ENCODE measurements around the gene FURIN.

FURIN gene

DNA sequence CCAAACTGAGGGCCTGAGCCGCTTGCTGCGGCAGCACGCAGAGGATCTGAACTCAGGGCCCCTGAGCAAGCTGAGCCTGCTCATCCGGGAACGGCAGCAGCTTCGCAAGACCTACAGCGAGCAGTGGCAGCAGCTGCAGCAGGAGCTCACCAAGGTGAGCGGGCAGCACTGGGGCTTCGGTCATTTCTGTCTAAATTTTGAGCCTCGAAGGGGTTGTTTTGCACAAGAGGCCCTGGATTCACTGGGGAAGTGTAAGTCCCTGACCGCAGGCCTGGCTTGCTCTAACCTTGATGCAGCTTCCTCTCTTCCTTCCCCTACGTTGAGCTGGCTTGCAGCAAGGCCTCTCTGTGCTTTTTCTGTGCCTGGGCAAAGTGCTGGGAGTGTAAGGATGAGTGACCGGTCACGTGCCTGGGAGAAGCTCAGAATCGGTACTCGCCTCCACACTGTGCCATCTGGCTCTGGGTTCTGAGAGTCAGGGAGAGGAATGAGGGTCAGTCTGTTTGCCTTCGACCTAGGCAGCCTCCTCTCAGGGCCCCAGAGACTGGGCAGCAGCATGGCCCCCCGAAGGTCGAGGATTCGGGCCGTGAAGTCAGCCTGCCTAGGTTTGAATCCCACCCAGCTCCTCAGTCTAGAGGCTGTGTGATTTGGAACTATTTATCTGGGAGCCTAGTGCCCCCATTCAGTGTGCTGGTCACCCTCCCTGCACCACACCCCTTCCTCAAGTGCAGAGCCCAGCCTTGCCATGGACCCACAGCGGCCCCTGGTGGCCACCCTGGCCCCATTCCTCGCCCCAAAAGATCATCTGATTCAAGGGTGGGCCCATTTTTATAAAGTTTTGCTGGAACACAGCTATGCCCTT is 17.3 kb downstream of the FURIN start:
- Histone ChIP-seq H3K4me3 (ENCODE audit: low read length) (no peak overlapping the region), H4K20me1 (ENCODE audit: insufficient read depth, low read length) (no peaks in the 10 kb centered on the region), H3K4me2 (ENCODE audit: low read depth, low read length) (no peak overlapping the region), H2AFZ (ENCODE audit: low read length) (no peak overlapping the region), H3K4me1 (ENCODE audit: low read length) (no peaks in the 10 kb centered on the region), H3K27me3 (replicated peaks; ENCODE audit: insufficient read depth, low read length) (peaks cover 9% of the 10 kb centered on the region; the same call in 1 of the 2 replicates), H3K9me2 (replicated peaks; ENCODE audit: insufficient read depth, low read length) (no peaks in the 10 kb centered on the region), H3K9ac (ENCODE audit: low read length) (no peak overlapping the region), H3K9me3 (replicated peaks; ENCODE audit: insufficient read depth, low read length) (no peaks in the 10 kb centered on the region), H3K36me3 (replicated peaks; ENCODE audit: insufficient read depth, low read length) (no peaks in the 10 kb centered on the region), H3K79me2 (ENCODE audit: low read length) (no peaks in the 10 kb centered on the region), H3F3A (ENCODE audit: insufficient read depth, low read length) (no peaks in the 10 kb centered on the region; the same call in 1 of the 2 replicates), H3K27ac (ENCODE audit: low read length) (no peak overlapping the region)
- DNase-seq = peak; percentile 60
- no peak for TF ChIP-seq EZH2 (optimal IDR thresholded peaks at IDR 0.05; ENCODE audit: low read depth, low read length)
- TF ChIP-seq EZH2phosphoT487 (IDR thresholded peaks at IDR 0.05; ENCODE audit: low read length) = no peak
- TF ChIP-seq CTCF (IDR thresholded peaks at IDR 0.05; ENCODE audit: low read length) = peak; percentile 96

DNA sequence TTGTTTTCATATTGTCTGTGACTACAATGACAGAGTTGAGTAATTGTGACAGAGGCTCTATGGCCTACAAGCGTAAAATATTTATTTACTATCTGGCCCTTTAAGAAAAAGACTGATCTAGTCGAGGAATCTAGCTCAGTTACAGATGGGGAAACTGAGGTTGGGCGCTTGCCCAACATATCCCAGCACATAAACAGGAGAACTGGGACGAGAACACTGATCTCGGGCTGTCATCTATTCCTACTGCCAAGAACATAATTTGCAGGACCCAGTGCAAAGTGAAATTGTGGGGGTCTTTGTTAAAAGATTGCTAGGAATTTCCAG is 17.9 kb downstream of the FURIN start:
- Histone ChIP-seq H3K4me1 (ENCODE audit: low read length) (no peaks in the 10 kb centered on the region), H3K4me3 (ENCODE audit: low read length) (no peak overlapping the region), H3K9me3 (replicated peaks; ENCODE audit: insufficient read depth, low read length) (no peaks in the 10 kb centered on the region), H2AFZ (ENCODE audit: low read length) (no peak overlapping the region), H4K20me1 (ENCODE audit: insufficient read depth, low read length) (no peaks in the 10 kb centered on the region), H3K36me3 (replicated peaks; ENCODE audit: insufficient read depth, low read length) (no peaks in the 10 kb centered on the region), H3F3A (ENCODE audit: insufficient read depth, low read length) (no peaks in the 10 kb centered on the region; the same call in 1 of the 2 replicates), H3K9me2 (replicated peaks; ENCODE audit: insufficient read depth, low read length) (no peaks in the 10 kb centered on the region), H3K27me3 (replicated peaks; ENCODE audit: insufficient read depth, low read length) (peaks cover 10% of the 10 kb centered on the region; the same call in 1 of the 2 replicates), H3K27ac (ENCODE audit: low read length) (no peak overlapping the region), H3K9ac (ENCODE audit: low read length) (no peak overlapping the region), H3K4me2 (ENCODE audit: low read depth, low read length) (no peak overlapping the region), H3K79me2 (ENCODE audit: low read length) (no peaks in the 10 kb centered on the region)
- no peak for TF ChIP-seq CTCF (IDR thresholded peaks at IDR 0.05; ENCODE audit: low read length)
- TF ChIP-seq EZH2phosphoT487 (IDR thresholded peaks at IDR 0.05; ENCODE audit: low read length) = no peak
- DNase-seq = no peak

DNA sequence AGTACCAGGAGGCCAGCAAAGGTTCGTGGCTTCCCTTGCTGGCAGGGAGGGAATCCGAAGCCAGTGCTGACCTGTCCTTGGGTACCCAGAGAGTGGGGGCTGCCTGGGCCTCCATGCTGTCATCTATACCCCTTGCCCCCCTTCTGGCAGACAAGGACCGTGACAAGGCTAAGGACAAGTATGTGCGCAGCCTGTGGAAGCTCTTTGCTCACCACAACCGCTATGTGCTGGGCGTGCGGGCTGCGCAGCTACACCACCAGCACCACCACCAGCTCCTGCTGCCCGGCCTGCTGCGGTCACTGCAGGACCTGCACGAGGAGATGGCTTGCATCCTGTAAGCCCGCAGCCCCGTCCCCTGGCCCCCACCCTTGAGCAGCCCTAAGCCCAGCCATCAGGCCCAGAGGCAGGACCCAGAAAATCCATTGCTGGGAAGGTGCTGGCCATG is 18.7 kb downstream of the FURIN start:
- Histone ChIP-seq H3K4me1 (ENCODE audit: low read length) (no peaks in the 10 kb centered on the region), H3K9me2 (replicated peaks; ENCODE audit: insufficient read depth, low read length) (no peaks in the 10 kb centered on the region), H3K9ac (ENCODE audit: low read length) (no peak overlapping the region), H3F3A (ENCODE audit: insufficient read depth, low read length) (no peaks in the 10 kb centered on the region; the same call in 1 of the 2 replicates), H4K20me1 (ENCODE audit: insufficient read depth, low read length) (no peaks in the 10 kb centered on the region), H3K4me3 (ENCODE audit: low read length) (no peak overlapping the region), H3K9me3 (replicated peaks; ENCODE audit: insufficient read depth, low read length) (no peaks in the 10 kb centered on the region), H3K27ac (ENCODE audit: low read length) (no peak overlapping the region), H3K36me3 (replicated peaks; ENCODE audit: insufficient read depth, low read length) (no peaks in the 10 kb centered on the region), H3K79me2 (ENCODE audit: low read length) (no peaks in the 10 kb centered on the region), H3K4me2 (ENCODE audit: low read depth, low read length) (no peak overlapping the region), H2AFZ (ENCODE audit: low read length) (no peak overlapping the region), H3K27me3 (replicated peaks; ENCODE audit: insufficient read depth, low read length) (peaks cover 10% of the 10 kb centered on the region; the same call in 1 of the 2 replicates)
- TF ChIP-seq CTCF (IDR thresholded peaks at IDR 0.05; ENCODE audit: low read length) (no peak), EZH2phosphoT487 (IDR thresholded peaks at IDR 0.05; ENCODE audit: low read length) (no peak), EZH2 (optimal IDR thresholded peaks at IDR 0.05; ENCODE audit: low read depth, low read length) (no peak)
- DNase-seq = no peak

Data from MM.1S (cell line).